Smooth muscle cell (in vitro differentiated cells): ENCODE results near the gene GUK1. TPM values are rescaled to one million over a fixed set of nuclear protein-coding genes. Genes with fewer than 3 reads are reported as not detected.

Source experiments
- DNase-seq: peaks from one replicate; lab custom pipeline; 2025; ENCODE audit not compliant: unreplicated experiment; lab: John Stamatoyannopoulos, UW
- H2AFZ ChIP-seq: fragments of 200-600 bp; sonication (generic); 2 replicates; pipeline ENCODE4 v1.6.0; 2016; ENCODE audit warnings: antibody characterized with exemption, low read depth, mild to moderate bottlenecking
- H3F3A ChIP-seq: fragments of 200-600 bp; sonication (generic); 2 replicates; pipeline ENCODE4 v1.6.0; 2017; ENCODE audit warnings: antibody characterized with exemption, low read depth
- H3K27ac ChIP-seq: fragments of 200-600 bp; sonication (generic); 2 replicates; pipeline ENCODE4 v1.5.1; 2016; ENCODE audit warnings: low read depth, mild to moderate bottlenecking
- H3K27me3 ChIP-seq: fragments of 200-600 bp; sonication (generic); 2 replicates; pipeline ENCODE4 v1.6.1; 2016; ENCODE audit warnings: low read depth, mild to moderate bottlenecking
- H3K36me3 ChIP-seq: fragments of 200-600 bp; sonication (generic); 2 replicates; pipeline ENCODE4 v1.5.1; 2016; ENCODE audit warnings: low read depth
- H3K4me1 ChIP-seq: fragments of 200-600 bp; sonication (generic); 2 replicates; pipeline ENCODE4 v1.5.1; 2016; ENCODE audit warnings: low read depth
- H3K4me2 ChIP-seq: fragments of 200-600 bp; sonication (generic); 2 replicates; pipeline ENCODE4 v1.6.0; 2016; ENCODE audit warnings: mild to moderate bottlenecking
- H3K4me3 ChIP-seq: fragments of 200-600 bp; sonication (generic); 2 replicates; pipeline ENCODE4 v1.5.1; 2016; ENCODE audit warnings: mild to moderate bottlenecking
- H3K79me2 ChIP-seq: fragments of 200-600 bp; sonication (generic); 2 replicates; pipeline ENCODE4 v1.6.0; 2016; ENCODE audit warnings: low read depth, mild to moderate bottlenecking
- H3K9ac ChIP-seq: fragments of 200-600 bp; sonication (generic); 2 replicates; pipeline ENCODE4 v1.6.0; 2016; ENCODE audit warnings: low read depth
- H3K9me3 ChIP-seq: fragments of 200-600 bp; sonication (generic); replicated peaks from 2 replicates; pipeline ENCODE4 v1.5.1; 2016; ENCODE audit warnings: low read depth
- H4K20me1 ChIP-seq: fragments of 200-600 bp; sonication (generic); 2 replicates; pipeline ENCODE4 v1.6.0; 2016; ENCODE audit warnings: low read depth
- CTCF ChIP-seq: fragments of 200-600 bp; sonication (generic); IDR thresholded peaks from 2 replicates; pipeline ENCODE4 v1.5.1; 2017; ENCODE audit warnings: borderline replicate concordance, mild to moderate bottlenecking, antibody characterized with exemption; ENCODE audit not compliant: insufficient read depth, poor library complexity, severe bottlenecking
- WGBS: methylation state at CpG from one replicate; pipeline ENCODE4 v1.1.7; 2016; ENCODE audit warnings: low lambda C conversion rate; 5-methylcytosine and 5-hydroxymethylcytosine counted together
- polyA plus RNA-seq: library from polyadenylated mRNA; unstranded; fragments of >200 nt; fragmentation: Nextera tagmentation; extraction: Ambion mirVana; gene quantifications from 2 replicates; pipeline ENCODE4 v1.2.1, GENCODE V29; 2016
- total RNA-seq: library from RNA; depleted of rRNA; stranded (reverse); fragments of >200 nt; gene quantifications from 2 replicates; pipeline ENCODE4 v1.2.3, GENCODE V29; 2014

The GUK1 gene
- total and polyA plus RNA-seq, 2 experiments from 2014 or later, result 205 to 465 TPM

- 70% methylated on average over 1 of the region's 1 CpG for WGBS
- H3K4me1 ChIP-seq, result peaks cover 6% of the 10 kb centered on the region
- H3F3A ChIP-seq, result no peaks in the 10 kb centered on the region
- peaks cover 11% of the 10 kb centered on the region for H3K79me2 ChIP-seq
- no peak overlapping the region for H3K9ac ChIP-seq
- no peak for TF ChIP-seq CTCF
- no peaks in the 10 kb centered on the region for H3K36me3 ChIP-seq
- H2AFZ ChIP-seq, result no peak overlapping the region
- H4K20me1 ChIP-seq, result no peaks in the 10 kb centered on the region
- H3K4me3 ChIP-seq, result no peak overlapping the region
- no peaks in the 10 kb centered on the region for H3K9me3 ChIP-seq
- H3K27ac ChIP-seq, result no peak overlapping the region
- no peak for DNase-seq
- no peaks in the 10 kb centered on the region for H3K27me3 ChIP-seq
- no peak overlapping the region for H3K4me2 ChIP-seq
Measured at GRCh38 chr1:228112617-228113016, 27.5 kb upstream of the GUK1 start.

- Histone ChIP-seq H3K27ac (no peak overlapping the region), H3K36me3 (peaks cover 4% of the 10 kb centered on the region), H3F3A (no peaks in the 10 kb centered on the region), H3K4me1 (no peaks in the 10 kb centered on the region), H3K4me3 (no peak overlapping the region), H3K9me3 (no peaks in the 10 kb centered on the region), H3K4me2 (no peak overlapping the region), H3K27me3 (no peaks in the 10 kb centered on the region), H4K20me1 (no peaks in the 10 kb centered on the region), H2AFZ (no peak overlapping the region), H3K9ac (no peak overlapping the region), H3K79me2 (no peaks in the 10 kb centered on the region)
- 83% methylated on average over 3 of the region's 3 CpGs for WGBS
- no peak for DNase-seq
- TF ChIP-seq CTCF, result no peak
Measured at GRCh38 chr1:228114827-228115226, 25.3 kb upstream of the GUK1 start.

- Histone ChIP-seq H3K9ac (no peak overlapping the region), H3K4me1 (no peaks in the 10 kb centered on the region), H3K4me3 (no peak overlapping the region), H3K36me3 (peaks cover 4% of the 10 kb centered on the region), H3K79me2 (no peaks in the 10 kb centered on the region), H2AFZ (no peak overlapping the region), H3K27me3 (no peaks in the 10 kb centered on the region), H3F3A (no peaks in the 10 kb centered on the region), H4K20me1 (no peaks in the 10 kb centered on the region), H3K27ac (no peak overlapping the region), H3K4me2 (no peak overlapping the region), H3K9me3 (no peaks in the 10 kb centered on the region)
- TF ChIP-seq CTCF, result no peak
- DNase-seq, result no peak
- 96% methylated on average over 4 of the region's 4 CpGs for WGBS
Measured at GRCh38 chr1:228117335-228117734, 22.7 kb upstream of the GUK1 start.

- DNase-seq, result no peak
- no peak overlapping the region for H3K9ac ChIP-seq
- no peaks in the 10 kb centered on the region for H3F3A ChIP-seq
- no peak overlapping the region for H3K27ac ChIP-seq
- H3K4me3 ChIP-seq, result no peak overlapping the region
- H3K27me3 ChIP-seq, result peaks cover 3% of the 10 kb centered on the region
- peaks cover 4% of the 10 kb centered on the region for H3K36me3 ChIP-seq
- no peaks in the 10 kb centered on the region for H4K20me1 ChIP-seq
- no peaks in the 10 kb centered on the region for H3K4me1 ChIP-seq
- no peak for TF ChIP-seq CTCF
- WGBS, result 73% methylated on average over 2 of the region's 2 CpGs
- H3K79me2 ChIP-seq, result no peaks in the 10 kb centered on the region
- no peaks in the 10 kb centered on the region for H3K9me3 ChIP-seq
- H3K4me2 ChIP-seq, result no peak overlapping the region
- no peak overlapping the region for H2AFZ ChIP-seq
Measured at GRCh38 chr1:228118040-228118439, 22.0 kb upstream of the GUK1 start.
